ENCODE results near the gene R3HDM2.

R3HDM2 gene

GRCh38 chr12:57430931-57431566 lies at the start of gene R3HDM2:
Gene R3HDM2, minus strand, starts transcription at chr12:57431043. Its CDS starts 120,615 bp downstream, at chr12:57310428.
- DNase-seq (ENCODE audit: low read depth in 2 of 2) = peak; percentile 83

- DNase-seq (ENCODE audit: low read depth in 2 of 2) = no peak
Measured at GRCh38 chr12:57479376-57480115, 48.7 kb upstream of the R3HDM2 start, which contains the start of gene ARHGAP9. Gene ARHGAP9, minus strand, starts transcription at chr12:57479866. Its CDS starts 460 bp downstream, at chr12:57479406.

GRCh38 chr12:57479043-57479375 lies 48.2 kb upstream of the R3HDM2 start:
- DNase-seq (ENCODE audit: low read depth in 2 of 2) = no peak

GRCh38 chr12:57477710-57478681 lies 47.2 kb upstream of the R3HDM2 start:
- DNase-seq (ENCODE audit: low read depth in 2 of 2) = no peak

GRCh38 chr12:57476993-57477709 lies 46.3 kb upstream of the R3HDM2 start:
- no peak for DNase-seq (ENCODE audit: low read depth in 2 of 2)

DNA sequence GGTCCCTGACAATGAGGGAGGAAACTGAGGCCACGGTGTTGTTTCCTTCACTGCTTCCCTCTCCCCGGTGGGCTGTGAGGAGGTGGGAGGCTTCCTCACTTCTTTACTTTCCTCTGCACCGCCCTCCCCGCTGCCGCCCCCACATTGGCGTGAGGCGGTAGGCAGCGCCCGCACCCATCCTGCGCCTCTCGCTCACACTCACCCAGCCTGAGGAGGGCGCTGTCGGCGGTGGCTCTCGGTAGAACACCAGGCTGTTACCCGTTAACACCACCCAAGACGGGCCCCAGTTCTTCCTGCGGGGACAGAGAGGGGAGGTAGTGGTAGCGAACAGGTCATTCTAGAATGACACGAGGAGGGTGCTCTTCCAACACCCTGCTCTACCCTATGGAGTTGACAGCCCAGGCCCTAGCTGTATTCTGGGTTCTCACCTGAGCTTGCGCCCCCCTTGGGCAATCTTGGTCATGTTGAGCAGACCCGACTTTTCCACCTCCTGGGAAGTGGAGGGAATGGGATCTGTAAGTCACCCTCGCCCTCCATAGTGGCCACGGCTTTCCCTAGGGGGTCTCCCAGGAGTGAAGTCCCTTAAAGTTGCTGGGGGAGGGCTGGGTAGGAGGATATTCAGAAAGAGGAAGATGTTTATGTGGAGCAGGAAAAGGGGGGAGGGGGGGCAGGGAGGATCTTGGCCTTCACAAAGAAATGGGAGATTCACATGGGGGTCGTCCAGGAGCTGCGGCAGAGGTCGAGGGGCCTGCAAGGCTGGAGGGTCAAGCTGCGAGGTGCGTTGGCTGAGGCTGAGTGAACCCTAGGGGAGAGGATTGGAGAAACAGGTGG lies 45.5 kb upstream of the R3HDM2 start:
- DNase-seq (ENCODE audit: low read depth in 2 of 2) = no peak

DNA sequence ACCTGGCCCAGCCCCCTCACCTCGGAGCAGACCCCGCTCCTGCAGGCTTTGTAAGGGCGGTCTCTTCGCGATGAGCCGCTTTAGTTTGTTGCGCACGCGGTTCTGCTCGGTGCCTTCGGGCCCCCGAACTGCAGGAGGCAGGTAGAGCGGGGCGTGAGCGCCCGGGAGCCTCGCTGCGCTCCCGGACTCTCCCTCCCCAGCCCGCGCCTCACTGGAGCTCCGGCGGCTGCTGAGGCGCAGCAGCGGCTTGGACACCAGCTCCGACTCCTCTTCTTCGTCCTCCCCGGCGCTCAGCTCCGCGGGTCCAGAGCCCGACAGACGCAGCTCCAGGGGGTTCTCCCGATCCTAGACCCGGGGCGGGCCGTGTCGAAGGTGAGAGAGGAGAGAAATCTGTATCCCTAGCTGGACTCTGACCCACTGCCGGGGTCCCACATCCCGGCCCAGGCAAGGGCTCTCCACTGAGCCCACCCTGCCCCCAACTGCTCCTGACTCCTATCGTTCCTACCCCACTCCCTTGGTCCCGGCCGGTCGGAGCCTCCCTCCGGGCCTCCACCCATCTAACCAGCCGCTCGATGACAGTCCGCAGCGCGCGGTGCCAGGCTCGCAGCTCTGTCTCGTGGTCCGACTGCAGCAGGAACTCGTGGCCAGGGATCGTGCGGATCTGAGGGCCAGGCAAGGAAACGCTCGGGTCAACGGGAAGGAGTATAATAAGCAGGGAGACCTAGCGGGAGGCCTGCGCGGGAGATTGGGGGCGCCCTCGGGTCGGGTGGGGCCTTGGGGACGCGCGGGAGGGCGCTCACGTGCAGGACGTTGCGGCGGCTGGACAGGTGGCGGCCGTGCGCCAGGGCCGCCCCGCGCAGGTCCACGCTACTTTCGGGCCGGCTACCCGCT lies 44.7 kb upstream of the R3HDM2 start:
- no peak for DNase-seq (ENCODE audit: low read depth in 2 of 2)

- DNase-seq (ENCODE audit: low read depth in 2 of 2) = no peak
Measured at GRCh38 chr12:57474862-57475261, 44.0 kb upstream of the R3HDM2 start.

GRCh38 chr12:57474430-57474829 lies 43.6 kb upstream of the R3HDM2 start:
- DNase-seq (ENCODE audit: low read depth in 2 of 2) = no peak

- DNase-seq (ENCODE audit: low read depth in 2 of 2) = no peak
Measured at GRCh38 chr12:57473886-57474285, 43.0 kb upstream of the R3HDM2 start.

DNA sequence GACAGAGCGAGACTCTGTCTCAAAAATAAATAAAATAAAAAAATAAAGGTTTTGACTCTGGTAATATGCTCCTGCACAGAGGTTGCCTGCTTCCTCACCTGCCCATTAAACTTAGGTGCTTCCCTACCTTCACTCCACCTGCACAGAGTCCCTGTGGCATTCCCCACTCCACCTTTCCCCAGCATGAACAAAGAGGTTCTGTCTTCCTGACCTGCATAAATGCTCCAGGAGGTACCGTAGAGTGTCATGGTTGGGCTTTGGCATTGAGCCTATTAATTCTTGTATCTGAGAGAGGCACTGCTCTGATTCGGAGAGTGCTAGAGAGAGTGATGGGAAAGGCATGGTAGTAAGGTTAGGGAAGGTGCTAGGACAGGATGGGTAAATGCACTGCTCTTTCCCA lies 42.5 kb upstream of the R3HDM2 start:
- no peak for DNase-seq (ENCODE audit: low read depth in 2 of 2)

DNA sequence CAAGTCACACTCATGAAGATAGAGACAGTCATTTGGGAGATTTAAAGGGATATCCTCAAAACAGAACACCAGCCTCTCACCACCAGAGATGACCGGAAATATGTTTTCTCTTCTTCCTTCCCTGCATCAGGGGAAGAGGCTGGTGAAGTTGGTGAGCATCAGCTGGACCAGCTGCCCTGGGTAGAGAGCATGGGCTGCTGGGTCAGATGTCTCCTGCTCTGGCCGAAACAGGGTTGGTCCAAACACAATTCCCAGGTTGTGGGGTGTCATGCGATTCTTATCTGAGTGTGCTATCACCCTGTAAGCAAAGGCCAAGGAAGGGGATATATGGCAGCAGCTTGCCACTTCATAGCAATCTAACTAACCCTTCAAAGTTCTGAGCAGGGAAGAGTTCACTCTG lies 41.5 kb upstream of the R3HDM2 start:
- DNase-seq (ENCODE audit: low read depth in 2 of 2) = no peak

- DNase-seq (ENCODE audit: low read depth in 2 of 2) = no peak
Measured at GRCh38 chr12:57471661-57472060, 40.8 kb upstream of the R3HDM2 start.

- no peak for DNase-seq (ENCODE audit: low read depth in 2 of 2)
Measured at GRCh38 chr12:57470970-57471656, 40.3 kb upstream of the R3HDM2 start.

DNA sequence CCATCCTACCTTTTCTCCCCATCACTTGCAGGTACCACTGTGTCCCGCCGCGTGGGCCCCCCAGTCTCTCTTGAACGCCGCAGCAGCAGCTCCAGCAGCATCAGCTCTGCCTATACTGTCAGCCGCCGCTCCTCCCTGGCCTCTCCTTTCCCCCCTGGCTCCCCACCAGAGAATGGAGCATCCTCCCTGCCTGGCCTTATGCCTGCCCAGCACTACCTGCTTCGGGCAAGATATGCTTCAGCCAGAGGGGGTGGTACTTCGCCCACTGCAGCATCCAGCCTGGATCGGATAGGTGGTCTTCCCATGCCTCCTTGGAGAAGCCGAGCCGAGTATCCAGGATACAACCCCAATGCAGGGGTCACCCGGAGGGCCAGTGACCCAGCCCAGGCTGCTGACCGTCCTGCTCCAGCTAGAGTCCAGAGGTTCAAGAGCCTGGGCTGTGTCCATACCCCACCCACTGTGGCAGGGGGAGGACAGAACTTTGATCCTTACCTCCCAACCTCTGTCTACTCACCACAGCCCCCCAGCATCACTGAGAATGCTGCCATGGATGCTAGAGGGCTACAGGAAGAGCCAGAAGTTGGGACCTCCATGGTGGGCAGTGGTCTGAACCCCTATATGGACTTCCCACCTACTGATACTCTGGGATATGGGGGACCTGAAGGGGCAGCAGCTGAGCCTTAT lies 39.6 kb upstream of the R3HDM2 start:
- DNase-seq (ENCODE audit: low read depth in 2 of 2) = no peak

DNA sequence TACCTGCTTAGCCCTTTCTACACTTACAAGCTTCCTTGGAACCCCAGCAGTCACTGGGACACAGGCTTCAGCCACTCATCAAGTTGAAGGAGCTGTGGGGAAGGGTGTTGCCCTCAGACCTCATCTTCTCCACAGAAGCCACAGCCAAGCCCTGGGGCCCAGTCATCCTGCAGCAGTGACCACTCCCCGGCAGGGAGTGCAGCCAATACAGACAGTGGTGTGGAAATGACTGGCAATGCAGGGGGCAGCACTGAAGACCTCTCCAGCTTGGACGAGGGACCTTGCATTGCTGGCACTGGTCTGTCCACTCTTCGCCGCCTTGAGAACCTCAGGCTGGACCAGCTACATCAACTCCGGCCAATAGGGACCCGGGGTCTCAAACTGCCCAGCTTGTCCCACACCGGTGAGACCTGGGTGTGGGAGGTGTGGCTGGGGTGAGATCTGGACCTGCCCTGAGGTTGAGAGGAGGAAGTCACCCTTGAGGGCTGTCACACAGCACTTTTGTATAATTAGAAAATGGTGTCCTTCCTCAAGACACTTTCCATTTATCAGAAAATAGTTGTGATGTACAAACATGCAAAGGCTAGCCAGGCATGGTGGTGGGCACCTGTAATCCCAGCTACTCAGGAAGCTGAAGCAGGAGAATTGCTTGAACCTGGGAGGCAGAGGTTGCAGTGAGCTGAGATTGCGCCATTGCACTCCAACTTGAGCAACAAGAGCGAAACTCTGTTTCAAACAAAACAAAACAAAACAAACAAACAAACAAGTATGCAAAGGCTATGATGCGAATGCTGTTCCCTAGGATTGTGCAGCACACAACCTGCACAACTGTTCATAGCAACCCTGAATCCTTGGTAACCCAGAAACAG lies 38.7 kb upstream of the R3HDM2 start:
- DNase-seq (ENCODE audit: low read depth in 2 of 2) = no peak

DNA sequence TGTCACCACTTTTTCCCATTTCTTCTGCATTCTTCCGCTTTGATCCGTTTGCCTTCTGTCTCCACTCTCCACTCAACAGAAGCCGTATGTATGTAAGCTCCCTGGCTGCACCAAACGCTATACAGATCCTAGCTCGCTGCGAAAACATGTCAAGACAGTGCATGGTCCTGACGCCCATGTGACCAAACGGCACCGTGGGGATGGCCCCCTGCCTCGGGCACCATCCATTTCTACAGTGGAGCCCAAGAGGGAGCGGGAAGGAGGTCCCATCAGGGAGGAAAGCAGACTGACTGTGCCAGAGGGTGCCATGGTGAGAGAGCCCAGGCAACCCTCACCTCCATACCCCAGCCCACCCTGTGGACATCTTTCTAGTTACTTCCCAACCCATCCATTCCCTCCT lies 37.1 kb upstream of the R3HDM2 start:
- no peak for DNase-seq (ENCODE audit: low read depth in 2 of 2)
